ENCODE results near the gene SNRPE. TPM values are rescaled to one million over a fixed set of nuclear protein-coding genes. Genes with fewer than 3 reads are reported as not detected.
"Not testable (repeated sequence)": the region's sequence is repeated elsewhere in the genome, so short reads cannot be mapped to it uniquely, and the experiment has no call there.

SNRPE gene
- polyA plus RNA-seq, 1 donor (not counting 4 experiments of a cell fraction or from before 2014, with no cell fraction given) = 235 TPM

GRCh38 chr1:203828503-203828902 is 32.9 kb upstream of the SNRPE start:
- Histone ChIP-seq H3K27me3 (ENCODE audit: control insufficient read depth, extremely low read depth, insufficient read depth, low read length) (no peaks in the 10 kb centered on the region), H2AFZ (ENCODE audit: control insufficient read depth, low read length) (no peak overlapping the region), H3K27ac (ENCODE audit: control insufficient read depth, insufficient read depth, low read length) (no peak overlapping the region), H3K9me3 (ENCODE audit: control insufficient read depth, low read depth, low read length) (no peaks in the 10 kb centered on the region), H3K9me1 (ENCODE audit: control insufficient read depth, extremely low read depth, insufficient read depth, low read length) (no peaks in the 10 kb centered on the region), H3K4me1 (ENCODE audit: control insufficient read depth, extremely low read depth, insufficient read depth, low read length) (no peaks in the 10 kb centered on the region), H3K79me2 (ENCODE audit: control insufficient read depth, insufficient read depth, low read length) (peaks cover 26% of the 10 kb centered on the region), H3K4me2 (ENCODE audit: control insufficient read depth, extremely low read depth, insufficient read depth, low read depth, low read length) (no peak overlapping the region), H3K9ac (ENCODE audit: control insufficient read depth, extremely low read depth, insufficient read depth, low read length) (no peak overlapping the region), H3K4me3 (ENCODE audit: control insufficient read depth in 2 of 3, extremely low read depth in 1 of 3, insufficient read depth in 2 of 3, low read depth in 1 of 3, low read length in 3 of 3) (no peak overlapping the region), H3K36me3 (ENCODE audit: control insufficient read depth in 2 of 2, extremely low read depth in 1 of 2, insufficient read depth in 2 of 2, low read length in 2 of 2) (peaks cover 17 to 22% of the 10 kb centered on the region in 2 experiments), H4K20me1 (ENCODE audit: control insufficient read depth, extremely low read depth, insufficient read depth, low read length) (peaks cover 3% of the 10 kb centered on the region)
- TF ChIP-seq CTCF (optimal IDR thresholded peaks at IDR 0.05 in 1 of 3, IDR thresholded peaks at IDR 0.05 in 1 of 3, conservative IDR thresholded peaks at IDR 0.05 in 1 of 3; ENCODE audit: extremely low read depth in 1 of 3, insufficient read depth in 2 of 3, low read length in 3 of 3) (no peak), EZH2 (IDR thresholded peaks at IDR 0.05; ENCODE audit: low read length) (no peak)
- FAIRE-seq = no peak
- no peak for DNase-seq (ENCODE audit: low read depth, low spot score)
- dilution Hi-C loops (cut with MboI; ENCODE audit: extremely low pct_ligation_motif_present, low sequenced_read_pairs) = no loop called here

- H2AFZ ChIP-seq (ENCODE audit: control insufficient read depth, low read length); H4K20me1 ChIP-seq (ENCODE audit: control insufficient read depth, extremely low read depth, insufficient read depth, low read length); DNase-seq (ENCODE audit: low read depth, low spot score); H3K9me1 ChIP-seq (ENCODE audit: control insufficient read depth, extremely low read depth, insufficient read depth, low read length); H3K27me3 ChIP-seq (ENCODE audit: control insufficient read depth, extremely low read depth, insufficient read depth, low read length); H3K9ac ChIP-seq (ENCODE audit: control insufficient read depth, extremely low read depth, insufficient read depth, low read length); H3K4me2 ChIP-seq (ENCODE audit: control insufficient read depth, extremely low read depth, insufficient read depth, low read depth, low read length); H3K4me1 ChIP-seq (ENCODE audit: control insufficient read depth, extremely low read depth, insufficient read depth, low read length); H3K9me3 ChIP-seq (ENCODE audit: control insufficient read depth, low read depth, low read length); H3K4me3 ChIP-seq (ENCODE audit: control insufficient read depth in 2 of 3, extremely low read depth in 1 of 3, insufficient read depth in 2 of 3, low read depth in 1 of 3, low read length in 3 of 3); FAIRE-seq; H3K27ac ChIP-seq (ENCODE audit: control insufficient read depth, insufficient read depth, low read length); dilution Hi-C loops (cut with MboI; ENCODE audit: extremely low pct_ligation_motif_present, low sequenced_read_pairs): not testable (repeated sequence)
- peaks cover 20% of the 10 kb centered on the region for H3K79me2 ChIP-seq (ENCODE audit: control insufficient read depth, insufficient read depth, low read length)
- peaks cover 16 to 20% of the 10 kb centered on the region in 2 experiments for H3K36me3 ChIP-seq (ENCODE audit: control insufficient read depth in 2 of 2, extremely low read depth in 1 of 2, insufficient read depth in 2 of 2, low read length in 2 of 2)
These were observed 32.2 kb upstream of the SNRPE start for GRCh38 chr1:203829247-203829646.

GRCh38 chr1:203835476-203835875 is 25.9 kb upstream of the SNRPE start:
- Histone ChIP-seq H3K27me3 (ENCODE audit: control insufficient read depth, extremely low read depth, insufficient read depth, low read length) (no peaks in the 10 kb centered on the region), H3K9me3 (ENCODE audit: control insufficient read depth, low read depth, low read length) (no peaks in the 10 kb centered on the region), H3K79me2 (ENCODE audit: control insufficient read depth, insufficient read depth, low read length) (no peaks in the 10 kb centered on the region), H3K9ac (ENCODE audit: control insufficient read depth, extremely low read depth, insufficient read depth, low read length) (no peak overlapping the region), H3K4me1 (ENCODE audit: control insufficient read depth, extremely low read depth, insufficient read depth, low read length) (no peaks in the 10 kb centered on the region), H3K36me3 (ENCODE audit: control insufficient read depth in 2 of 2, extremely low read depth in 1 of 2, insufficient read depth in 2 of 2, low read length in 2 of 2) (peaks cover 12 to 24% of the 10 kb centered on the region in 2 experiments), H4K20me1 (ENCODE audit: control insufficient read depth, extremely low read depth, insufficient read depth, low read length) (no peaks in the 10 kb centered on the region), H3K4me3 (ENCODE audit: control insufficient read depth in 2 of 3, extremely low read depth in 1 of 3, insufficient read depth in 2 of 3, low read depth in 1 of 3, low read length in 3 of 3) (no peak overlapping the region), H3K4me2 (ENCODE audit: control insufficient read depth, extremely low read depth, insufficient read depth, low read depth, low read length) (no peak overlapping the region), H2AFZ (ENCODE audit: control insufficient read depth, low read length) (no peak overlapping the region), H3K9me1 (ENCODE audit: control insufficient read depth, extremely low read depth, insufficient read depth, low read length) (no peaks in the 10 kb centered on the region), H3K27ac (ENCODE audit: control insufficient read depth, insufficient read depth, low read length) (no peak overlapping the region)
- TF ChIP-seq CTCF (optimal IDR thresholded peaks at IDR 0.05 in 1 of 3, IDR thresholded peaks at IDR 0.05 in 1 of 3, conservative IDR thresholded peaks at IDR 0.05 in 1 of 3; ENCODE audit: extremely low read depth in 1 of 3, insufficient read depth in 2 of 3, low read length in 3 of 3) = no peak
- TF ChIP-seq EZH2 (IDR thresholded peaks at IDR 0.05; ENCODE audit: low read length) = no peak
- FAIRE-seq = no peak
- dilution Hi-C loops (cut with MboI; ENCODE audit: extremely low pct_ligation_motif_present, low sequenced_read_pairs) = no loop called here
- DNase-seq (ENCODE audit: low read depth, low spot score) = no peak

Data from keratinocyte (primary cell).